Tibial nerve (tissue), 4 donors: ENCODE data around the gene MEF2C.

ENCODE experiments used
- EP300 ChIP-seq, 2 donors: sonication (generic); formaldehyde crosslinking; IDR thresholded peaks; one replicate each; pipeline ENCODE4 v1.6.1; 2017; ENCODE audit warnings: antibody characterized with exemption in 2 of 2, mild to moderate bottlenecking in 1 of 2
- POLR2A ChIP-seq, 2 donors: fragments of 450-650 bp; IDR thresholded peaks; one replicate each; pipeline ENCODE4 v1.6.1; 2017; ENCODE audit warnings: antibody characterized with exemption in 2 of 2, mild to moderate bottlenecking in 2 of 2, moderate library complexity in 2 of 2
- TF ChIP-seq, protein P1 (sequence below), 5 experiments: fragments of 200-600 bp in 3 of 5; fragments of 450-650 bp in 2 of 5; sonication (generic) in 3 of 5; IDR thresholded peaks; one replicate each; pipeline ENCODE4 v1.5.1; 2016 to 2019; ENCODE audit warnings: antibody characterized with exemption in 5 of 5, mild to moderate bottlenecking in 3 of 5, moderate library complexity in 2 of 5

- TF ChIP-seq, protein P1, sequence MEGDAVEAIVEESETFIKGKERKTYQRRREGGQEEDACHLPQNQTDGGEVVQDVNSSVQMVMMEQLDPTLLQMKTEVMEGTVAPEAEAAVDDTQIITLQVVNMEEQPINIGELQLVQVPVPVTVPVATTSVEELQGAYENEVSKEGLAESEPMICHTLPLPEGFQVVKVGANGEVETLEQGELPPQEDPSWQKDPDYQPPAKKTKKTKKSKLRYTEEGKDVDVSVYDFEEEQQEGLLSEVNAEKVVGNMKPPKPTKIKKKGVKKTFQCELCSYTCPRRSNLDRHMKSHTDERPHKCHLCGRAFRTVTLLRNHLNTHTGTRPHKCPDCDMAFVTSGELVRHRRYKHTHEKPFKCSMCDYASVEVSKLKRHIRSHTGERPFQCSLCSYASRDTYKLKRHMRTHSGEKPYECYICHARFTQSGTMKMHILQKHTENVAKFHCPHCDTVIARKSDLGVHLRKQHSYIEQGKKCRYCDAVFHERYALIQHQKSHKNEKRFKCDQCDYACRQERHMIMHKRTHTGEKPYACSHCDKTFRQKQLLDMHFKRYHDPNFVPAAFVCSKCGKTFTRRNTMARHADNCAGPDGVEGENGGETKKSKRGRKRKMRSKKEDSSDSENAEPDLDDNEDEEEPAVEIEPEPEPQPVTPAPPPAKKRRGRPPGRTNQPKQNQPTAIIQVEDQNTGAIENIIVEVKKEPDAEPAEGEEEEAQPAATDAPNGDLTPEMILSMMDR (IDR thresholded peaks at IDR 0.05) = no peak
- TF ChIP-seq POLR2A (IDR thresholded peaks at IDR 0.05) (no peak), EP300 (IDR thresholded peaks at IDR 0.05) (no peak)
Observed at GRCh38 chr5:88758184-88758583, 124.8 kb downstream of the MEF2C start.
